IMR-90 (cell line): Measurements from ENCODE around the gene HPS4. TPM values are rescaled to one million over a fixed set of nuclear protein-coding genes. Genes with fewer than 3 reads are reported as not detected.

ENCODE experiments used
- ATAC-seq: fragments of 200-7000 bp; cut with Tn5 transposase; 2 replicates; pipeline ENCODE4 v1.9.1; 2020; ENCODE audit warnings: low read depth, mild to moderate bottlenecking, moderate library complexity
- BruUV-seq: library from RNA; stranded (reverse); fragments of 400-500 nt; replicated peaks from 2 replicates; lab custom pipeline; 2021; lab: Mats Ljungman, UMichigan
- CTCF ChIA-PET: fragments of 300-600 bp; formaldehyde crosslinking; extraction: SDS; loops from one replicate; lab custom pipeline; 2021; ENCODE audit warnings: antibody characterized with exemption; lab: Yijun Ruan, JAX
- POLR2A ChIA-PET: fragments of 300-600 bp; sonication (Branson Sonifier 250); formaldehyde crosslinking; loops from one replicate; lab custom pipeline; 2022; ENCODE audit warnings: antibody characterized with exemption; ENCODE audit not compliant: unreplicated experiment; lab: Charles Lee
- DNase-seq: peaks from one replicate; pipeline ENCODE4 v3.0.0; 2013
- H2AFZ ChIP-seq: replicated peaks from 2 replicates; pipeline ENCODE3; 2013; ENCODE audit warnings: low read length, mild to moderate bottlenecking; ENCODE audit not compliant: poor library complexity
- H2AK5ac ChIP-seq: 2 replicates; pipeline ENCODE4 v1.6.1; 2013; ENCODE audit warnings: low read depth, low read length, inconsistent platforms
- H2AK9ac ChIP-seq: replicated peaks from 2 replicates; pipeline ENCODE3; 2013; ENCODE audit warnings: mild to moderate bottlenecking, low read depth, low read length, moderate library complexity; ENCODE audit not compliant: poor library complexity
- H2BK120ac ChIP-seq: 2 replicates; pipeline ENCODE4 v1.6.1; 2013; ENCODE audit warnings: low read depth, low read length, inconsistent platforms
- H2BK15ac ChIP-seq: 3 replicates; pipeline ENCODE4 v1.6.1; 2013; ENCODE audit warnings: low read depth, low read length, inconsistent platforms
- H2BK20ac ChIP-seq: 2 replicates; pipeline ENCODE4 v1.6.1; 2013; ENCODE audit warnings: low read depth, mild to moderate bottlenecking, inconsistent platforms, low read length, moderate library complexity
- H2BK5ac ChIP-seq: 2 replicates; pipeline ENCODE4 v1.6.1; 2013; ENCODE audit warnings: mild to moderate bottlenecking, low read depth, low read length, inconsistent platforms; ENCODE audit not compliant: poor library complexity, severe bottlenecking
- H3K14ac ChIP-seq: replicated peaks from 2 replicates; pipeline ENCODE4 v1.6.1; 2013; ENCODE audit warnings: low read depth, low read length, inconsistent platforms
- H3K18ac ChIP-seq: 2 replicates; pipeline ENCODE4 v1.6.1; 2013; ENCODE audit warnings: low read depth, low read length, control low read depth
- H3K23ac ChIP-seq: 2 replicates; pipeline ENCODE4 v1.6.1; 2013; ENCODE audit warnings: low read depth, low read length, inconsistent platforms
- H3K27ac ChIP-seq: 2 replicates; pipeline ENCODE4 v1.5.1; 2013; ENCODE audit warnings: mild to moderate bottlenecking, control low read depth, low read length; ENCODE audit not compliant: insufficient read depth
- H3K27me3 ChIP-seq: 2 replicates; pipeline ENCODE4 v1.6.1; 2013; ENCODE audit warnings: low read length; ENCODE audit not compliant: control insufficient read depth, insufficient read depth
- H3K36me3 ChIP-seq: 2 replicates; pipeline ENCODE4 v1.6.1; 2013; ENCODE audit warnings: low read length, mixed read lengths; ENCODE audit not compliant: control insufficient read depth, insufficient read depth
- H3K4ac ChIP-seq: 2 replicates; pipeline ENCODE4 v1.6.1; 2013; ENCODE audit warnings: low read depth, low read length, inconsistent platforms
- H3K4me1 ChIP-seq: 2 replicates; pipeline ENCODE4 v1.6.1; 2013; ENCODE audit warnings: low read length, mixed read lengths; ENCODE audit not compliant: control insufficient read depth, insufficient read depth
- H3K4me2 ChIP-seq: 2 replicates; pipeline ENCODE4 v1.6.1; 2013; ENCODE audit warnings: low read depth, mild to moderate bottlenecking, control low read depth, low read length, moderate library complexity
- H3K4me3 ChIP-seq: 2 replicates; pipeline ENCODE4 v1.5.1; 2013; ENCODE audit warnings: low read depth, mild to moderate bottlenecking, control low read depth, low read length, moderate library complexity; ENCODE audit not compliant: insufficient read depth
- H3K56ac ChIP-seq: 2 replicates; pipeline ENCODE4 v1.6.1; 2013; ENCODE audit warnings: low read length, inconsistent platforms; ENCODE audit not compliant: insufficient read depth; ENCODE audit errors: extremely low read depth
- H3K79me1 ChIP-seq, 2 experiments: 2 replicates each; pipeline ENCODE4 v1.6.1; 2013; ENCODE audit warnings: low read length in 2 of 2, inconsistent platforms in 1 of 2, low read depth in 1 of 2
- H3K9ac ChIP-seq: 2 replicates; pipeline ENCODE4 v1.6.1; 2013; ENCODE audit warnings: low read depth, low read length, control low read depth
- H3K9me1 ChIP-seq: 2 replicates; pipeline ENCODE4 v1.6.1; 2013; ENCODE audit warnings: low read length, inconsistent platforms; ENCODE audit not compliant: insufficient read depth
- H3K9me3 ChIP-seq: 2 replicates; pipeline ENCODE4 v1.6.1; 2013; ENCODE audit warnings: low read length; ENCODE audit not compliant: control insufficient read depth, insufficient read depth
- H4K20me1 ChIP-seq: 2 replicates; pipeline ENCODE4 v1.6.1; 2013; ENCODE audit warnings: low read length, inconsistent platforms; ENCODE audit not compliant: insufficient read depth
- H4K5ac ChIP-seq: 2 replicates; pipeline ENCODE4 v1.6.1; 2013; ENCODE audit warnings: mild to moderate bottlenecking, low read depth, low read length, control low read depth
- H4K8ac ChIP-seq, 2 experiments: 2 replicates each; pipeline ENCODE4 v1.6.1; 2013; ENCODE audit warnings: low read depth in 2 of 2, low read length in 2 of 2, control low read depth in 1 of 2, inconsistent platforms in 1 of 2
- H4K91ac ChIP-seq: 2 replicates; pipeline ENCODE4 v1.6.1; 2013; ENCODE audit warnings: low read depth, low read length, inconsistent platforms; ENCODE audit not compliant: insufficient read depth
- BHLHE40 ChIP-seq: fragments of 150-350 bp; IDR thresholded peaks from 2 replicates; pipeline ENCODE4 v1.6.1; 2016; ENCODE audit warnings: mild to moderate bottlenecking, low read depth, low read length
- CEBPB ChIP-seq: IDR thresholded peaks from 2 replicates; pipeline ENCODE4 v1.6.1; 2012; ENCODE audit warnings: low read depth, low read length, improper control_type of control experiment
- CHD1 ChIP-seq: IDR thresholded peaks from 2 replicates; pipeline ENCODE4 v1.6.1; 2012; ENCODE audit warnings: low read depth, low read length, improper control_type of control experiment
- CTCF ChIP-seq: conservative IDR thresholded peaks from 2 replicates; pipeline ENCODE4 v1.5.1; 2012; ENCODE audit warnings: mild to moderate bottlenecking, low read depth, low read length, improper control_type of control experiment
- ELK1 ChIP-seq: fragments of 150-350 bp; IDR thresholded peaks from 2 replicates; pipeline ENCODE4 v1.6.1; 2016; ENCODE audit warnings: low read depth, mild to moderate bottlenecking, low read length, moderate library complexity, borderline replicate concordance
- FOS ChIP-seq: fragments of 150-350 bp; IDR thresholded peaks from 2 replicates; pipeline ENCODE4 v1.6.1; 2016; ENCODE audit warnings: low read depth, low read length
- MAFK ChIP-seq: IDR thresholded peaks from 2 replicates; pipeline ENCODE4 v1.6.1; 2012; ENCODE audit warnings: low read depth, low read length, improper control_type of control experiment
- MAZ ChIP-seq: IDR thresholded peaks from 2 replicates; pipeline ENCODE4 v1.6.1; 2012; ENCODE audit warnings: low read depth, mild to moderate bottlenecking, low read length, improper control_type of control experiment, moderate library complexity, borderline replicate concordance
- MXI1 ChIP-seq: IDR thresholded peaks from 2 replicates; pipeline ENCODE4 v1.6.1; 2012; ENCODE audit warnings: low read depth, mild to moderate bottlenecking, low read length, moderate library complexity, borderline replicate concordance
- NFE2L2 ChIP-seq: fragments of 150-350 bp; IDR thresholded peaks from 2 replicates; pipeline ENCODE4 v1.6.1; 2016; ENCODE audit warnings: low read depth, mild to moderate bottlenecking, low read length
- POLR2A ChIP-seq: IDR thresholded peaks from 2 replicates; pipeline ENCODE4 v1.6.1; 2012; ENCODE audit warnings: mild to moderate bottlenecking, low read depth, low read length
- RAD21 ChIP-seq: IDR thresholded peaks from 2 replicates; pipeline ENCODE4 v1.6.1; 2012; ENCODE audit warnings: low read length, improper control_type of control experiment
- RCOR1 ChIP-seq: IDR thresholded peaks from 2 replicates; pipeline ENCODE4 v1.6.1; 2012; ENCODE audit warnings: mild to moderate bottlenecking, low read length, improper control_type of control experiment; ENCODE audit not compliant: insufficient replicate concordance
- RFX5 ChIP-seq: IDR thresholded peaks from 2 replicates; pipeline ENCODE4 v1.8.0; 2012; ENCODE audit warnings: low read depth, mild to moderate bottlenecking, low read length, moderate library complexity
- SMC3 ChIP-seq: fragments of 150-350 bp; IDR thresholded peaks from 2 replicates; pipeline ENCODE4 v1.6.1; 2016; ENCODE audit warnings: low read depth, mild to moderate bottlenecking, antibody characterized with exemption, low read length, moderate library complexity
- USF2 ChIP-seq: fragments of 150-350 bp; IDR thresholded peaks from 2 replicates; pipeline ENCODE4 v1.6.1; 2017; ENCODE audit warnings: mild to moderate bottlenecking, antibody characterized with exemption, low read length, low read depth
- WGBS, 2 experiments: methylation state at CpG; one replicate each; pipeline versions ENCODE4 v1.1.5 to v1.1.7; 2013; ENCODE audit warnings: missing lambda C conversion rate in 2 of 2; ENCODE audit not compliant: insufficient read length in 1 of 2; ENCODE audit errors: extremely low coverage in 2 of 2; 5-methylcytosine and 5-hydroxymethylcytosine counted together
- dilution Hi-C: fragments of 300-500 bp; cut with HindIII; formaldehyde crosslinking; loops from one replicate; pipeline ENCODE4 v1.14.3; 2018; ENCODE audit warnings: low sequenced_read_pairs; ENCODE audit not compliant: unreplicated experiment
- in situ Hi-C: fragments of 300-500 bp; cut with MboI; formaldehyde crosslinking; loops from 3 replicates; pipeline ENCODE4 v1.14.3; 2019; ENCODE audit warnings: low sequenced_read_pairs, inconsistent platforms, mixed read lengths
- intact Hi-C: fragments of 100-400 bp; cut with micrococcal nuclease; formaldehyde crosslinking; loops from 2 replicates; pipeline ENCODE4 v1.10.0; 2022
- polyA plus RNA-seq, 3 experiments: library from polyadenylated mRNA; depleted of rRNA; stranded (reverse); fragments of >200 nt; gene quantifications; 2 replicates each; pipeline ENCODE4 v1.2.3, GENCODE V29; 2012; ENCODE audit warnings: low replicate concordance in 1 of 3
- total RNA-seq: library from RNA; depleted of rRNA; stranded (reverse); fragments of >200 nt; gene quantifications from 2 replicates; pipeline ENCODE4 v1.2.3, GENCODE V29; 2012

Gene HPS4
- total and polyA plus RNA-seq, 2 of the 4 experiments (the other 2 are of a cell fraction): 15.8 to 19.0 TPM

- in situ Hi-C loops: no loop called here
- ATAC-seq: no peak
- H3K36me3 ChIP-seq: no peaks in the 10 kb centered on the region
- TF ChIP-seq SMC3: no peak
- no peak for TF ChIP-seq MAZ
- TF ChIP-seq CHD1: no peak
- no peak for TF ChIP-seq CTCF
- TF ChIP-seq RFX5: no peak
- no peak for TF ChIP-seq MXI1
- no peak for TF ChIP-seq ELK1
- TF ChIP-seq RCOR1: no peak
- no peak for TF ChIP-seq MAFK
- TF ChIP-seq RAD21: no peak
- TF ChIP-seq CEBPB: no peak
- TF ChIP-seq BHLHE40: no peak
- TF ChIP-seq POLR2A: no peak
- no peak for TF ChIP-seq NFE2L2
- no peak for TF ChIP-seq FOS
- TF ChIP-seq USF2: no peak
- H3K4ac ChIP-seq: no peak overlapping the region
- dilution Hi-C loops: no loop called here
- no peak overlapping the region for H2BK20ac ChIP-seq
- no TSS peak for BruUV-seq
- H3K14ac ChIP-seq: no peak overlapping the region
- no peak overlapping the region for H3K4me3 ChIP-seq
- no peak overlapping the region for H3K4me2 ChIP-seq
- no peak overlapping the region for H4K8ac ChIP-seq
- no peak overlapping the region for H3K18ac ChIP-seq
- H4K5ac ChIP-seq: no peak overlapping the region
- ChIA-PET CTCF (interaction anchor here (1.0 kb wide), 1 partner anchor 15 kb away, joined by 6 read pairs; no protein-coding TSS in a partner anchor), POLR2A (no interaction called here)
- DNase-seq: no peak
- no peak overlapping the region for H2BK15ac ChIP-seq
- intact Hi-C loops: no loop called here
- 80% methylated on average over 1 of the region's 4 CpGs; no CpG with 5 or more reads in 1 of the 2 experiments for WGBS, 2 experiments
- H4K91ac ChIP-seq: no peak overlapping the region
- H2AFZ ChIP-seq: no peak overlapping the region
- H2BK5ac ChIP-seq: no peak overlapping the region
- no peaks in the 10 kb centered on the region; the same call in 1 of the 2 replicates for H3K9me1 ChIP-seq
- no peak overlapping the region for H3K23ac ChIP-seq
- no peak overlapping the region for H3K9ac ChIP-seq
- no peak overlapping the region for H3K27ac ChIP-seq
- no peaks in the 10 kb centered on the region for H3K79me1 ChIP-seq
- no peaks in the 10 kb centered on the region for H3K9me3 ChIP-seq
- H3K4me1 ChIP-seq: no peaks in the 10 kb centered on the region
- peaks cover 25% of the 10 kb centered on the region for H3K27me3 ChIP-seq
- no peak overlapping the region for H2AK5ac ChIP-seq
- no peak overlapping the region for H2AK9ac ChIP-seq
- H3K56ac ChIP-seq: no peak overlapping the region
- peaks cover 3% of the 10 kb centered on the region; the same call in 1 of the 2 replicates for H4K20me1 ChIP-seq
- no peak overlapping the region for H2BK120ac ChIP-seq
Measured at GRCh38 chr22:26416256-26416655, 67.3 kb downstream of the HPS4 start.
